ENCODE results near the gene SYTL1. TPM values are rescaled to one million over a fixed set of nuclear protein-coding genes. Genes with fewer than 3 reads are reported as not detected.

The SYTL1 gene
- total and polyA plus RNA-seq, 9 of the 15 experiments (the other 6 are each of a cell fraction or from before 2014, with no cell fraction given) = 0.04 to 9.3 (median 1.7) TPM

DNA sequence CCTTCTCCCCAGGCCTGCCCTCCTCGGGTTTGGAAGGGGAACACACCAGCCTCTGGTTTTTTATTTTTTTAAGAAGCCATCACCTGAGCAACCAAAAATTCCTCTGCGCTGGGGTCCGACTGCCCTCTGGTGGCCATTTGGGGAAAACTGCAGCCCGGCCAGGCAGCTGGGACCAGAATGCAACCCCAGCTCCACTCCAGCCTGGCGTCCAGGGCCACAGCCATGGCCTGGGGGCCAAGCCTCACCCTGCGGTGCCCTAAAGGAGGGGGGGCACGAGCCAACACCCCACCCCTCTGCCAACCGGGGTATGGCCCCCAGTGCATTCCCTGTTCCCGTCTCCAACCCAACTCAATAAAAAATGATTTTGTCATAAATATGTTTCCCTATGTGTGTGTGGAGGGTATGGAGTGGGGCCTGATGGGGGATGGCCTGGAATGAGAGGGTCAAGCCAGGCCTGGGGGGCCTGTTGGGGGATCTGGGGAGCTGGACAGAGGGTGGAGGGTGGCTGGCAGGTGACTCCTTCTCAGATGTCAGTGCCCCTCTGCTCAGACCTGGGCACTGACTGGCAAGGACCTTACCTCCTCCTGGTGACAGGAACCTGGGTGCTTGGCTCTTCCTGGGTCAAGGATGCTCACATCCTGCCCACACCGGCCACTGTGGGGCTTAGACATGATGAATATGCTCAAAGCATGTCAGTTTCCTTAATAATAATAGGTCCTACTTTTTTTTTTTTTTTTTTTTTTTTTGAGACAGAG lies 53.8 kb downstream of the SYTL1 start (continued):
- TF ChIP-seq, protein P1, sequence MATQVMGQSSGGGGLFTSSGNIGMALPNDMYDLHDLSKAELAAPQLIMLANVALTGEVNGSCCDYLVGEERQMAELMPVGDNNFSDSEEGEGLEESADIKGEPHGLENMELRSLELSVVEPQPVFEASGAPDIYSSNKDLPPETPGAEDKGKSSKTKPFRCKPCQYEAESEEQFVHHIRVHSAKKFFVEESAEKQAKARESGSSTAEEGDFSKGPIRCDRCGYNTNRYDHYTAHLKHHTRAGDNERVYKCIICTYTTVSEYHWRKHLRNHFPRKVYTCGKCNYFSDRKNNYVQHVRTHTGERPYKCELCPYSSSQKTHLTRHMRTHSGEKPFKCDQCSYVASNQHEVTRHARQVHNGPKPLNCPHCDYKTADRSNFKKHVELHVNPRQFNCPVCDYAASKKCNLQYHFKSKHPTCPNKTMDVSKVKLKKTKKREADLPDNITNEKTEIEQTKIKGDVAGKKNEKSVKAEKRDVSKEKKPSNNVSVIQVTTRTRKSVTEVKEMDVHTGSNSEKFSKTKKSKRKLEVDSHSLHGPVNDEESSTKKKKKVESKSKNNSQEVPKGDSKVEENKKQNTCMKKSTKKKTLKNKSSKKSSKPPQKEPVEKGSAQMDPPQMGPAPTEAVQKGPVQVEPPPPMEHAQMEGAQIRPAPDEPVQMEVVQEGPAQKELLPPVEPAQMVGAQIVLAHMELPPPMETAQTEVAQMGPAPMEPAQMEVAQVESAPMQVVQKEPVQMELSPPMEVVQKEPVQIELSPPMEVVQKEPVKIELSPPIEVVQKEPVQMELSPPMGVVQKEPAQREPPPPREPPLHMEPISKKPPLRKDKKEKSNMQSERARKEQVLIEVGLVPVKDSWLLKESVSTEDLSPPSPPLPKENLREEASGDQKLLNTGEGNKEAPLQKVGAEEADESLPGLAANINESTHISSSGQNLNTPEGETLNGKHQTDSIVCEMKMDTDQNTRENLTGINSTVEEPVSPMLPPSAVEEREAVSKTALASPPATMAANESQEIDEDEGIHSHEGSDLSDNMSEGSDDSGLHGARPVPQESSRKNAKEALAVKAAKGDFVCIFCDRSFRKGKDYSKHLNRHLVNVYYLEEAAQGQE (IDR thresholded peaks at IDR 0.05; ENCODE audit: borderline replicate concordance) = peak; percentile 85
- TF ChIP-seq, protein P1 (CRISPR knock-in tag; IDR thresholded peaks at IDR 0.05; ENCODE audit: low read depth) = no peak
- TF ChIP-seq LCOR (CRISPR knock-in tag; IDR thresholded peaks at IDR 0.05) (peak; percentile 90), ESRRA (IDR thresholded peaks at IDR 0.05; ENCODE audit: borderline replicate concordance, low read depth) (no peak), NFE2 (IDR thresholded peaks at IDR 0.05; ENCODE audit: low read depth) (no peak), ETS2 (tag; IDR thresholded peaks at IDR 0.05; ENCODE audit: borderline replicate concordance, poor library complexity, severe bottlenecking) (no peak), RBM25 (IDR thresholded peaks at IDR 0.05; ENCODE audit: low read depth, low read length, severe bottlenecking) (no peak)
- TF ChIP-seq, protein P2, sequence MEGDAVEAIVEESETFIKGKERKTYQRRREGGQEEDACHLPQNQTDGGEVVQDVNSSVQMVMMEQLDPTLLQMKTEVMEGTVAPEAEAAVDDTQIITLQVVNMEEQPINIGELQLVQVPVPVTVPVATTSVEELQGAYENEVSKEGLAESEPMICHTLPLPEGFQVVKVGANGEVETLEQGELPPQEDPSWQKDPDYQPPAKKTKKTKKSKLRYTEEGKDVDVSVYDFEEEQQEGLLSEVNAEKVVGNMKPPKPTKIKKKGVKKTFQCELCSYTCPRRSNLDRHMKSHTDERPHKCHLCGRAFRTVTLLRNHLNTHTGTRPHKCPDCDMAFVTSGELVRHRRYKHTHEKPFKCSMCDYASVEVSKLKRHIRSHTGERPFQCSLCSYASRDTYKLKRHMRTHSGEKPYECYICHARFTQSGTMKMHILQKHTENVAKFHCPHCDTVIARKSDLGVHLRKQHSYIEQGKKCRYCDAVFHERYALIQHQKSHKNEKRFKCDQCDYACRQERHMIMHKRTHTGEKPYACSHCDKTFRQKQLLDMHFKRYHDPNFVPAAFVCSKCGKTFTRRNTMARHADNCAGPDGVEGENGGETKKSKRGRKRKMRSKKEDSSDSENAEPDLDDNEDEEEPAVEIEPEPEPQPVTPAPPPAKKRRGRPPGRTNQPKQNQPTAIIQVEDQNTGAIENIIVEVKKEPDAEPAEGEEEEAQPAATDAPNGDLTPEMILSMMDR (IDR thresholded peaks at IDR 0.05 in 2 of 3, conservative IDR thresholded peaks at IDR 0.05 in 1 of 3; ENCODE audit: insufficient read depth in 2 of 3, low read depth in 1 of 3, low read length in 3 of 3) = peak; percentile 97 to 99 (median 99)
- TF ChIP-seq, protein P3, sequence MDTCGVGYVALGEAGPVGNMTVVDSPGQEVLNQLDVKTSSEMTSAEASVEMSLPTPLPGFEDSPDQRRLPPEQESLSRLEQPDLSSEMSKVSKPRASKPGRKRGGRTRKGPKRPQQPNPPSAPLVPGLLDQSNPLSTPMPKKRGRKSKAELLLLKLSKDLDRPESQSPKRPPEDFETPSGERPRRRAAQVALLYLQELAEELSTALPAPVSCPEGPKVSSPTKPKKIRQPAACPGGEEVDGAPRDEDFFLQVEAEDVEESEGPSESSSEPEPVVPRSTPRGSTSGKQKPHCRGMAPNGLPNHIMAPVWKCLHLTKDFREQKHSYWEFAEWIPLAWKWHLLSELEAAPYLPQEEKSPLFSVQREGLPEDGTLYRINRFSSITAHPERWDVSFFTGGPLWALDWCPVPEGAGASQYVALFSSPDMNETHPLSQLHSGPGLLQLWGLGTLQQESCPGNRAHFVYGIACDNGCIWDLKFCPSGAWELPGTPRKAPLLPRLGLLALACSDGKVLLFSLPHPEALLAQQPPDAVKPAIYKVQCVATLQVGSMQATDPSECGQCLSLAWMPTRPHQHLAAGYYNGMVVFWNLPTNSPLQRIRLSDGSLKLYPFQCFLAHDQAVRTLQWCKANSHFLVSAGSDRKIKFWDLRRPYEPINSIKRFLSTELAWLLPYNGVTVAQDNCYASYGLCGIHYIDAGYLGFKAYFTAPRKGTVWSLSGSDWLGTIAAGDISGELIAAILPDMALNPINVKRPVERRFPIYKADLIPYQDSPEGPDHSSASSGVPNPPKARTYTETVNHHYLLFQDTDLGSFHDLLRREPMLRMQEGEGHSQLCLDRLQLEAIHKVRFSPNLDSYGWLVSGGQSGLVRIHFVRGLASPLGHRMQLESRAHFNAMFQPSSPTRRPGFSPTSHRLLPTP (IDR thresholded peaks at IDR 0.05; ENCODE audit: borderline replicate concordance, extremely low read depth, insufficient read length) = no peak
- TF ChIP-seq, protein P4, sequence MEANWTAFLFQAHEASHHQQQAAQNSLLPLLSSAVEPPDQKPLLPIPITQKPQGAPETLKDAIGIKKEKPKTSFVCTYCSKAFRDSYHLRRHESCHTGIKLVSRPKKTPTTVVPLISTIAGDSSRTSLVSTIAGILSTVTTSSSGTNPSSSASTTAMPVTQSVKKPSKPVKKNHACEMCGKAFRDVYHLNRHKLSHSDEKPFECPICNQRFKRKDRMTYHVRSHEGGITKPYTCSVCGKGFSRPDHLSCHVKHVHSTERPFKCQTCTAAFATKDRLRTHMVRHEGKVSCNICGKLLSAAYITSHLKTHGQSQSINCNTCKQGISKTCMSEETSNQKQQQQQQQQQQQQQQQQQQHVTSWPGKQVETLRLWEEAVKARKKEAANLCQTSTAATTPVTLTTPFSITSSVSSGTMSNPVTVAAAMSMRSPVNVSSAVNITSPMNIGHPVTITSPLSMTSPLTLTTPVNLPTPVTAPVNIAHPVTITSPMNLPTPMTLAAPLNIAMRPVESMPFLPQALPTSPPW (CRISPR knock-in tag; IDR thresholded peaks at IDR 0.05) = 0 out of 2 replicates have a peak, but pooled peaks have one; percentile 24
- TF ChIP-seq, protein P5, sequence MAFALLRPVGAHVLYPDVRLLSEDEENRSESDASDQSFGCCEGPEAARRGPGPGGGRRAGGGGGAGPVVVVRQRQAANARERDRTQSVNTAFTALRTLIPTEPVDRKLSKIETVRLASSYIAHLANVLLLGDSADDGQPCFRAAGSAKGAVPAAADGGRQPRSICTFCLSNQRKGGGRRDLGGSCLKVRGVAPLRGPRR (CRISPR knock-in tag; IDR thresholded peaks at IDR 0.05) = no peak

All from K562 (cell line).